ENCODE results near the gene RABEP1.

The RABEP1 gene

GRCh38 chr17:5391678-5392077 is 109.6 kb downstream of the RABEP1 start:
- no peak for ATAC-seq
- TF ChIP-seq ZFP30 (CRISPR knock-in tag; IDR thresholded peaks at IDR 0.05) (no peak), BACH2 (CRISPR knock-in tag; IDR thresholded peaks at IDR 0.05; ENCODE audit: borderline replicate concordance) (no peak), ZC3H10 (CRISPR knock-in tag; IDR thresholded peaks at IDR 0.05) (no peak), ARNTL (CRISPR knock-in tag; IDR thresholded peaks at IDR 0.05; ENCODE audit: borderline replicate concordance, low read depth) (no peak), TCF4 (CRISPR knock-in tag; IDR thresholded peaks at IDR 0.05; ENCODE audit: borderline replicate concordance) (no peak), ZFP3 (CRISPR knock-in tag; IDR thresholded peaks at IDR 0.05) (no peak), RARB (CRISPR knock-in tag; IDR thresholded peaks at IDR 0.05) (no peak), CSRNP3 (CRISPR knock-in tag; IDR thresholded peaks at IDR 0.05) (no peak), CREB5 (CRISPR knock-in tag; IDR thresholded peaks at IDR 0.05; ENCODE audit: low read depth) (no peak), CSDC2 (CRISPR knock-in tag; IDR thresholded peaks at IDR 0.05) (no peak), TOX (CRISPR knock-in tag; IDR thresholded peaks at IDR 0.05; ENCODE audit: borderline replicate concordance) (no peak), OSR1 (CRISPR knock-in tag; IDR thresholded peaks at IDR 0.05) (no peak), ESRRG (CRISPR knock-in tag; IDR thresholded peaks at IDR 0.05) (no peak), PPARA (CRISPR knock-in tag; IDR thresholded peaks at IDR 0.05; ENCODE audit: borderline replicate concordance) (no peak), ZNF8 (CRISPR knock-in tag; IDR thresholded peaks at IDR 0.05) (no peak), ZNF565 (CRISPR knock-in tag; conservative IDR thresholded peaks at IDR 0.05; ENCODE audit: low read depth) (no peak)
- TF ChIP-seq, protein P1, sequence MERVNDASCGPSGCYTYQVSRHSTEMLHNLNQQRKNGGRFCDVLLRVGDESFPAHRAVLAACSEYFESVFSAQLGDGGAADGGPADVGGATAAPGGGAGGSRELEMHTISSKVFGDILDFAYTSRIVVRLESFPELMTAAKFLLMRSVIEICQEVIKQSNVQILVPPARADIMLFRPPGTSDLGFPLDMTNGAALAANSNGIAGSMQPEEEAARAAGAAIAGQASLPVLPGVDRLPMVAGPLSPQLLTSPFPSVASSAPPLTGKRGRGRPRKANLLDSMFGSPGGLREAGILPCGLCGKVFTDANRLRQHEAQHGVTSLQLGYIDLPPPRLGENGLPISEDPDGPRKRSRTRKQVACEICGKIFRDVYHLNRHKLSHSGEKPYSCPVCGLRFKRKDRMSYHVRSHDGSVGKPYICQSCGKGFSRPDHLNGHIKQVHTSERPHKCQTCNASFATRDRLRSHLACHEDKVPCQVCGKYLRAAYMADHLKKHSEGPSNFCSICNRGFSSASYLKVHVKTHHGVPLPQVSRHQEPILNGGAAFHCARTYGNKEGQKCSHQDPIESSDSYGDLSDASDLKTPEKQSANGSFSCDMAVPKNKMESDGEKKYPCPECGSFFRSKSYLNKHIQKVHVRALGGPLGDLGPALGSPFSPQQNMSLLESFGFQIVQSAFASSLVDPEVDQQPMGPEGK (CRISPR knock-in tag; IDR thresholded peaks at IDR 0.05; ENCODE audit: borderline replicate concordance) = no peak
- TF ChIP-seq, protein P2, sequence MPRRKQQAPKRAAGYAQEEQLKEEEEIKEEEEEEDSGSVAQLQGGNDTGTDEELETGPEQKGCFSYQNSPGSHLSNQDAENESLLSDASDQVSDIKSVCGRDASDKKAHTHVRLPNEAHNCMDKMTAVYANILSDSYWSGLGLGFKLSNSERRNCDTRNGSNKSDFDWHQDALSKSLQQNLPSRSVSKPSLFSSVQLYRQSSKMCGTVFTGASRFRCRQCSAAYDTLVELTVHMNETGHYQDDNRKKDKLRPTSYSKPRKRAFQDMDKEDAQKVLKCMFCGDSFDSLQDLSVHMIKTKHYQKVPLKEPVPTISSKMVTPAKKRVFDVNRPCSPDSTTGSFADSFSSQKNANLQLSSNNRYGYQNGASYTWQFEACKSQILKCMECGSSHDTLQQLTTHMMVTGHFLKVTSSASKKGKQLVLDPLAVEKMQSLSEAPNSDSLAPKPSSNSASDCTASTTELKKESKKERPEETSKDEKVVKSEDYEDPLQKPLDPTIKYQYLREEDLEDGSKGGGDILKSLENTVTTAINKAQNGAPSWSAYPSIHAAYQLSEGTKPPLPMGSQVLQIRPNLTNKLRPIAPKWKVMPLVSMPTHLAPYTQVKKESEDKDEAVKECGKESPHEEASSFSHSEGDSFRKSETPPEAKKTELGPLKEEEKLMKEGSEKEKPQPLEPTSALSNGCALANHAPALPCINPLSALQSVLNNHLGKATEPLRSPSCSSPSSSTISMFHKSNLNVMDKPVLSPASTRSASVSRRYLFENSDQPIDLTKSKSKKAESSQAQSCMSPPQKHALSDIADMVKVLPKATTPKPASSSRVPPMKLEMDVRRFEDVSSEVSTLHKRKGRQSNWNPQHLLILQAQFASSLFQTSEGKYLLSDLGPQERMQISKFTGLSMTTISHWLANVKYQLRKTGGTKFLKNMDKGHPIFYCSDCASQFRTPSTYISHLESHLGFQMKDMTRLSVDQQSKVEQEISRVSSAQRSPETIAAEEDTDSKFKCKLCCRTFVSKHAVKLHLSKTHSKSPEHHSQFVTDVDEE (CRISPR knock-in tag; IDR thresholded peaks at IDR 0.05) = no peak
- TF ChIP-seq, protein P3, sequence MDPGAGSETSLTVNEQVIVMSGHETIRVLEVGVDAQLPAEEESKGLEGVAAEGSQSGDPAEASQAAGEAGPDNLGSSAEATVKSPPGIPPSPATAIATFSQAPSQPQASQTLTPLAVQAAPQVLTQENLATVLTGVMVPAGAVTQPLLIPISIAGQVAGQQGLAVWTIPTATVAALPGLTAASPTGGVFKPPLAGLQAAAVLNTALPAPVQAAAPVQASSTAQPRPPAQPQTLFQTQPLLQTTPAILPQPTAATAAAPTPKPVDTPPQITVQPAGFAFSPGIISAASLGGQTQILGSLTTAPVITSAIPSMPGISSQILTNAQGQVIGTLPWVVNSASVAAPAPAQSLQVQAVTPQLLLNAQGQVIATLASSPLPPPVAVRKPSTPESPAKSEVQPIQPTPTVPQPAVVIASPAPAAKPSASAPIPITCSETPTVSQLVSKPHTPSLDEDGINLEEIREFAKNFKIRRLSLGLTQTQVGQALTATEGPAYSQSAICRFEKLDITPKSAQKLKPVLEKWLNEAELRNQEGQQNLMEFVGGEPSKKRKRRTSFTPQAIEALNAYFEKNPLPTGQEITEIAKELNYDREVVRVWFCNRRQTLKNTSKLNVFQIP (CRISPR knock-in tag; IDR thresholded peaks at IDR 0.05; ENCODE audit: borderline replicate concordance, low read depth) = no peak

GRCh38 chr17:5396612-5397011 is 114.5 kb downstream of the RABEP1 start:
- ATAC-seq = no peak
- TF ChIP-seq, protein P1 (CRISPR knock-in tag; IDR thresholded peaks at IDR 0.05; ENCODE audit: borderline replicate concordance) = no peak
- TF ChIP-seq ZNF70 (CRISPR knock-in tag; IDR thresholded peaks at IDR 0.05) = no peak
- TF ChIP-seq ZFP3 (CRISPR knock-in tag; IDR thresholded peaks at IDR 0.05) = no peak
- TF ChIP-seq, protein P2 (CRISPR knock-in tag; IDR thresholded peaks at IDR 0.05) = no peak
- no peak for TF ChIP-seq ZNF8 (CRISPR knock-in tag; IDR thresholded peaks at IDR 0.05)
- TF ChIP-seq RARB (CRISPR knock-in tag; IDR thresholded peaks at IDR 0.05) = no peak
- no peak for TF ChIP-seq ZFP30 (CRISPR knock-in tag; IDR thresholded peaks at IDR 0.05)
- no peak for TF ChIP-seq ZC3H10 (CRISPR knock-in tag; IDR thresholded peaks at IDR 0.05)
- no peak for TF ChIP-seq SNAI2 (CRISPR knock-in tag; IDR thresholded peaks at IDR 0.05)
- TF ChIP-seq ESRRG (CRISPR knock-in tag; IDR thresholded peaks at IDR 0.05) = no peak
- no peak for TF ChIP-seq CREB5 (CRISPR knock-in tag; IDR thresholded peaks at IDR 0.05; ENCODE audit: low read depth)
- no peak for TF ChIP-seq ZNF565 (CRISPR knock-in tag; conservative IDR thresholded peaks at IDR 0.05; ENCODE audit: low read depth)
- no peak for TF ChIP-seq CSRNP3 (CRISPR knock-in tag; IDR thresholded peaks at IDR 0.05)

Data from SK-N-SH treated with all-trans-retinoic acid at 6 μM for 48 hours (cell line).